PC-9 (cell line): ENCODE measurements around the gene GRIFIN. TPM values are rescaled to one million over a fixed set of nuclear protein-coding genes. Genes with fewer than 3 reads are reported as not detected.

Source experiments
- BruUV-seq: library from RNA; stranded (reverse); fragments of 400-500 nt; replicated peaks from 2 replicates; lab custom pipeline; 2021; lab: Mats Ljungman, UMichigan
- CTCF ChIA-PET: fragments of 300-600 bp; sonication (Branson Sonifier 250); formaldehyde crosslinking; loops from one replicate; lab custom pipeline; 2022; ENCODE audit warnings: antibody characterized with exemption; lab: Charles Lee
- POLR2A ChIA-PET: fragments of 300-600 bp; sonication (Branson Sonifier 250); formaldehyde crosslinking; loops from one replicate; lab custom pipeline; 2022; ENCODE audit warnings: antibody characterized with exemption; ENCODE audit not compliant: unreplicated experiment; lab: Charles Lee
- DNase-seq, 2 experiments: peaks; one replicate each; pipeline versions ENCODE4 v3.0.0 to v3.0.0-alpha.2; 2015 to 2022; ENCODE audit warnings: mixed read lengths in 1 of 2
- H2AFZ ChIP-seq: fragments of 200-600 bp; sonication (generic); 2 replicates; pipeline ENCODE4 v1.8.1; 2017; ENCODE audit warnings: antibody characterized with exemption
- H3F3A ChIP-seq: fragments of 200-600 bp; sonication (generic); 2 replicates; pipeline ENCODE4 v1.8.1; 2017; ENCODE audit warnings: antibody characterized with exemption, mild to moderate bottlenecking, low read depth; ENCODE audit not compliant: insufficient read depth
- H3K27ac ChIP-seq: fragments of 200-600 bp; sonication (generic); 2 replicates; pipeline ENCODE4 v1.6.1; 2016; ENCODE audit warnings: mixed run types
- H3K27me3 ChIP-seq: fragments of 200-600 bp; sonication (generic); 2 replicates; pipeline ENCODE4 v1.6.1; 2016; ENCODE audit warnings: low read depth, mixed run types; ENCODE audit not compliant: insufficient read depth
- H3K36me3 ChIP-seq: fragments of 200-600 bp; sonication (generic); 2 replicates; pipeline ENCODE4 v1.6.1; 2016; ENCODE audit warnings: low read depth, mixed run types
- H3K4me1 ChIP-seq: fragments of 200-600 bp; sonication (generic); replicated peaks from 2 replicates; pipeline ENCODE4 v1.6.1; 2016; ENCODE audit warnings: mixed run types; ENCODE audit not compliant: insufficient read depth
- H3K4me2 ChIP-seq: fragments of 200-600 bp; sonication (generic); 2 replicates; pipeline ENCODE4 v1.6.1; 2017; ENCODE audit warnings: mixed run types
- H3K4me3 ChIP-seq: fragments of 200-600 bp; sonication (generic); 2 replicates; pipeline ENCODE4 v1.6.1; 2016; ENCODE audit warnings: mixed run types
- H3K79me2 ChIP-seq: fragments of 200-600 bp; sonication (generic); 2 replicates; pipeline ENCODE4 v1.6.1; 2017; ENCODE audit warnings: low read depth, mixed run types
- H3K9me2 ChIP-seq: fragments of 200-600 bp; sonication (generic); 2 replicates; pipeline ENCODE4 v1.8.1; 2017; ENCODE audit warnings: mild to moderate bottlenecking; ENCODE audit not compliant: insufficient read depth
- H3K9me3 ChIP-seq: fragments of 200-600 bp; sonication (generic); 2 replicates; pipeline ENCODE4 v1.8.1; 2016; ENCODE audit warnings: low read depth; ENCODE audit not compliant: insufficient read depth
- H4K20me1 ChIP-seq: fragments of 200-600 bp; sonication (generic); 2 replicates; pipeline ENCODE4 v1.8.1; 2017; ENCODE audit not compliant: insufficient read depth
- CTCF ChIP-seq: fragments of 200-600 bp; sonication (generic); conservative IDR thresholded peaks from 2 replicates; pipeline ENCODE4 v1.6.1; 2017; ENCODE audit warnings: mixed run types, antibody characterized with exemption, mild to moderate bottlenecking, moderate library complexity
- EZH2 ChIP-seq: fragments of 200-600 bp; sonication (generic); IDR thresholded peaks from 2 replicates; pipeline ENCODE4 v1.8.0; 2017; ENCODE audit warnings: antibody characterized with exemption, low read depth
- intact Hi-C: fragments of 100-400 bp; cut with micrococcal nuclease; formaldehyde crosslinking; loops from one replicate; pipeline ENCODE4 v1.10.0; 2022; ENCODE audit not compliant: unreplicated experiment
- total RNA-seq: library from RNA; stranded (reverse); gene quantifications from 2 replicates; pipeline ENCODE4 v1.2.3, GENCODE V29; 2021

GRIFIN gene
- total RNA-seq, 1 experiment from 2014 or later, result not detected

- H3K27ac ChIP-seq, result peak overlapping the region; percentile 75
- H3K36me3 ChIP-seq, result no peaks in the 10 kb centered on the region
- H3K9me2 ChIP-seq, result no peaks in the 10 kb centered on the region
- peaks cover 55% of the 10 kb centered on the region for H3F3A ChIP-seq
- H3K27me3 ChIP-seq, result no peaks in the 10 kb centered on the region
- POLR2A ChIA-PET, result interaction anchor here (0.5 to 0.7 kb wide), 6 partner anchors 41 to 990 kb away, joined by 3 to 14 read pairs (median 3); no protein-coding TSS in a partner anchor
- H2AFZ ChIP-seq, result no peak overlapping the region
- no peaks in the 10 kb centered on the region for H3K9me3 ChIP-seq
- no peaks in the 10 kb centered on the region for H4K20me1 ChIP-seq
- H3K4me2 ChIP-seq, result peak overlapping the region; percentile 77
- H3K79me2 ChIP-seq, result peaks cover 13% of the 10 kb centered on the region
- TF ChIP-seq EZH2, result no peak
- TF ChIP-seq CTCF, result no peak
- peak; percentile 97 to 99 for DNase-seq
- CTCF ChIA-PET, result interaction anchor here (0.6 kb wide), 1 partner anchor 957 kb away, joined by 7 read pairs; no protein-coding TSS in a partner anchor
- H3K4me1 ChIP-seq, result peaks cover 89% of the 10 kb centered on the region
- peak overlapping the region; percentile 37; the same call in 1 of the 2 replicates for H3K4me3 ChIP-seq
- intact Hi-C loops, result loop anchor here (2.0 to 10.0 kb wide), 6 partner anchors 47 to 989 kb away; partner anchors contain the start of genes GRIFIN, MAFK, SNX8 and TTYH3
- no TSS peak for BruUV-seq
Measured at GRCh38 chr7:2523941-2524807, 48.0 kb upstream of the GRIFIN start.

DNA sequence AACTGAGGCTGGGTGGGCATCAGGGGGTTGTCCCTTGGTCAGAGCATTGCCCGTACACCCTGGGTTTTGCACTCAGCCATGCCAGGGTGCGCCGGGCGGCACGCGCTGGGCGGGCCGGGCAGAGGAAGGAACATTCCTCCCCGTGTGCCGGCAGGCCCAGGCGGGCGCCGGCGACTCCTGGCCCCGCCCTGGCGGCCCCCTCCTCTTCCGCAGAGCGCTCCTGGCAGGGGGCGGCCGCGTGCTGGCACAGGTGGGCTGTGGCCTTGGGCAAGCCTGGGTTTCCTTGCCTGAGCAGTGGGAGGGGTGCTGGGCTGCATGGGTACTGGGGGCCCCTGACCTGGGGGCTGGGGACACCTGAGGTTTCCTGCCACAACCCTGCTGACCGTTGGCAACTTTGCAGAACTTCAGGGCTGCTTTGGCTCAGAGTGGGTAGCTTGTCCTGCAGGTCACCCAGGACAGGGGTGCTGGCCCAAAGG lies 47.3 kb upstream of the GRIFIN start:
- Histone ChIP-seq H3K4me3 (peak overlapping the region; percentile 37; the same call in 1 of the 2 replicates), H3K36me3 (no peaks in the 10 kb centered on the region), H3K79me2 (peaks cover 13% of the 10 kb centered on the region), H3K27me3 (no peaks in the 10 kb centered on the region), H3K27ac (peak overlapping the region; percentile 75), H3K9me3 (no peaks in the 10 kb centered on the region), H2AFZ (no peak overlapping the region), H3K4me2 (peak overlapping the region; percentile 77), H3K9me2 (no peaks in the 10 kb centered on the region), H3F3A (peaks cover 48% of the 10 kb centered on the region), H4K20me1 (no peaks in the 10 kb centered on the region), H3K4me1 (peaks cover 82% of the 10 kb centered on the region)
- TF ChIP-seq CTCF, result no peak
- TF ChIP-seq EZH2, result no peak
- intact Hi-C loops, result loop anchor here (2.0 to 10.0 kb wide), 5 partner anchors 46 to 989 kb away; partner anchors contain the start of genes GRIFIN, MAFK, SNX8 and TTYH3
- BruUV-seq, result no TSS peak
- ChIA-PET CTCF (interaction anchor here (0.5 to 0.6 kb wide), 2 partner anchors 54 to 957 kb away, joined by 7 to 9 read pairs; no protein-coding TSS in a partner anchor), POLR2A (interaction anchor here (0.5 to 0.7 kb wide), 5 partner anchors 40 to 989 kb away, joined by 3 to 14 read pairs (median 3); no protein-coding TSS in a partner anchor)
- DNase-seq, result peak; percentile 52 to 88

DNA sequence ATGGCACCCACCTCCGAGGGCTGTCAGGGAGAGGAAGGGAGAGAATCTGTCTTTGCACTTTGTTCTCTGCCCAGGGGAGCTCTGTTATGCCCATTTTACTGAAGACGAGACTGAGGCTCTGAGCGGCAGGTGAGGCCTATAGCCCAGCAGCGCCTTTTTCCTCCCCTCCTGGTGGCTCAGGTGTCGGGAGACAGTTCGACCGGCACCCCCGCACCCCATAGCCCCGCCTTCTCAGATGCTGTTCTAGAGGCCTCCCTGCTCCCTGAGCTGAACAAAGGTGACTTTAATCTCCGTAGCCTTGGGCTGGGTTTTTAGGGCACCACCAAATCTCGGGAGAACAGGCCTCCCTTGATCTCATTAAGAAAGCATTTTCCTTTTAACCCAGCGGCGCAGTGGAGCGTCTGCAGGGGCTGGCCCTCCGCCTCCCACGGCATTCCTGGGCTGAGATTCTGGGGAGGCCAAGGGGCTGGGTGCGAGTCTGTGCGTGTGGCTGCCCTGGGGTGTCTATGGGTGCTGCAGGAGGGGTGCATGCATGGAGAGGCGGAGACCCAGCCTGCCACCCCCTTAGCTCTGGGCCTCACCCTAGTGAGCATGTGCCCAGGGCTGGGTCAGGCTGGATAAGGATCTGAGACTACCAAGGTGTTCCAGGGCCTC lies 46.7 kb upstream of the GRIFIN start:
- Histone ChIP-seq H2AFZ (no peak overlapping the region), H3F3A (peaks cover 42% of the 10 kb centered on the region), H3K9me3 (no peaks in the 10 kb centered on the region), H3K4me1 (peaks cover 76% of the 10 kb centered on the region), H4K20me1 (no peaks in the 10 kb centered on the region), H3K4me3 (peak overlapping the region; percentile 37; the same call in 1 of the 2 replicates), H3K27me3 (no peaks in the 10 kb centered on the region), H3K79me2 (peaks cover 13% of the 10 kb centered on the region), H3K9me2 (no peaks in the 10 kb centered on the region), H3K36me3 (no peaks in the 10 kb centered on the region), H3K4me2 (peak overlapping the region; percentile 77), H3K27ac (peak overlapping the region; percentile 75)
- no TSS peak for BruUV-seq
- DNase-seq, result peak; percentile 87 to 92
- CTCF ChIA-PET, result interaction anchor here (0.5 to 0.6 kb wide), 2 partner anchors 54 to 956 kb away, joined by 7 to 9 read pairs; no protein-coding TSS in a partner anchor
- intact Hi-C loops, result loop anchor here (1.0 to 10.0 kb wide), 6 partner anchors 7 to 988 kb away; partner anchors contain the start of genes GRIFIN, MAFK, SNX8 and TTYH3
- TF ChIP-seq CTCF, result no peak
- no peak for TF ChIP-seq EZH2
- POLR2A ChIA-PET, result interaction anchor here (0.6 kb wide), 1 partner anchor 989 kb away, joined by 3 read pairs; no protein-coding TSS in a partner anchor
